ENCODE results near the gene FHIT.
A peak's percentile ranks its signal among the peaks of the same experiment; 100 is the strongest.

The FHIT gene

DNA sequence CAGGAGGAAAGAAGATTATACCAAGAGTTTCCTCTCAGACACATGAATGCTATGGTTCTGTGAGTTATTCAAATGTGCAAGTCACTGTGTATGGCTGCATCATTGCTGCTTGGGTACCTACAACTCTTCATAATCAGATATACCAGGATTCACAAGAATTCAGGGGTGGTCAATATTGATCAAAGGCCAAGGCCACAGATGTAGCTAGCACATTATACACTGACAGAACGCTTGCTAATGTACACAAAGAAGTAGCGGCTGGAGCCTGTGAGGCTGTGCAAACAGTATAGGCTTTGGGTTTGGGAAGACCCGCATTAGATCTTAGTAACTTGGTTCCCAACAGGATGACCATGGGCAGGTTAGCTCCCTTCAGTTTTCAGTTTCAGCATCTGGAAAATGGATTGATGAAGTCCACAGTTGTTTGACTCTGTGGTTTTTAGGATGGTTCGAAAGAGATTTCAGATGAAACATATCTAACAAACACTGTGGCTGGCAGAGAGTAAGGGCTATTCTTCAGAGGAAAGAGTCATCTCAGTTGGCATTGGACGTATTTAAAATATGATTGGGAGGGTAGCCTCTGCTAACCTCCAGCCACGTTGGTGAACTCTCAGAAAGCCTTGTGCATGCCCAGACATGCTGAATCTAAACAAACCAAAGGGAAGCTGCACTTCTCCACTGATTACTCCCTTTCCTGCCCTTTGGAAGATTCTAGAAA, 1452.7 kb downstream of the FHIT start:
- no peak for DNase-seq

DNA sequence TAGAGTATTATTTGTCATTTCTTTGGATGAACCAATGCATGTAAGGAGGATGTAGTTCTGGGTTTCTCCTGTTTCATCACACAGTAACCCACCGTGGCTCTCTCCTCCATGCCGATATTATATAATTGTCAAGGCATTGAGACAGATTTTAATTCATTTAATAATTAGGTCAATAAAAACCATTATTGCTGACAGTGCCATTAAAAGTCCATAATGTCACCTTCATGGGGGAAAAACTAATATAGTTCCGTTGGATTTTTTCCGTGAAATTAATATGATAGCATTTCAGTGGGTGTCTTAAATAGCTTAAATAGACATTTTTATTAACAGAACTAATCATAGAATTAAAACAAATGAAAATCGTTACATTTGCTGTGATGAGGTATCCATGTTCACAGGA, 1453.7 kb downstream of the FHIT start:
- no peak for DNase-seq

DNA sequence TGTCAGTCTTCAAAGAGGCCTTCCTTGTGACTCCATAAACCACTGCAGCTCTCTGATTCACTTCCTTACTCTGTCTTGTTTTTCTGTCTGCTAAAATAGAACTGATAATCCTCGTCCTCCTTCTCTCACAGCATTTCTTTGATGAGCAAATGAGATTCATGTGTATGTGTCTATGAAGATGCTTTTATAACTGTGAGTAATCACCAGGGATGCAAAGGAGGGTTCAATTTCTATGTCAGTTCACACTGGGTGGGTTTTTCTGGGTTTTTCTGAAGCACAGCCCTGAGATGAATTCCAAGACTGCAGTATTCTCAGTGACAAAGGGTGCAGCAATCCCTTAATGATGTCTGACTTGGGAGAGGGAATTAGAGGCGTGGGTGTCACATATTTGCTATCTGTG, 1454.8 kb downstream of the FHIT start:
- no peak for DNase-seq

DNA sequence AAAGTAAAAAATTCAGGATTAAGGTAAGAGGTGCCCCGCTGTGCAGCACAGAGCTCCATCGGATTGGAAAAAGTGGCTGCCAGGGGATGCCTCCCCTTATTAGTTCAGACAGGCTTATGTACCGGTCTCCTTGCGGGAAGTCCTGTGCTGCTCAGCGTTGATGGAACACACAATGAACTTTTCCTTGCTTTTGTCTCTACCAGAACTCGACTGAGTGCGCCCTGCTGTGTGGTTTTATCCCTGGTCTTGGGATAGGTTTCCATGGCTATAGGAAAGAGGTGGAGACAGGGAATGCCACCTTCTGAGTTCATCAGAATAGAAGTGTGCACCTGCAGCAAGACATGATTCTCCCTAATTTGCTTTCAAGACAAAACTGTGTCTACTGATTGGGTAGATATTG, 1455.5 kb downstream of the FHIT start:
- DNase-seq: no peak

DNA sequence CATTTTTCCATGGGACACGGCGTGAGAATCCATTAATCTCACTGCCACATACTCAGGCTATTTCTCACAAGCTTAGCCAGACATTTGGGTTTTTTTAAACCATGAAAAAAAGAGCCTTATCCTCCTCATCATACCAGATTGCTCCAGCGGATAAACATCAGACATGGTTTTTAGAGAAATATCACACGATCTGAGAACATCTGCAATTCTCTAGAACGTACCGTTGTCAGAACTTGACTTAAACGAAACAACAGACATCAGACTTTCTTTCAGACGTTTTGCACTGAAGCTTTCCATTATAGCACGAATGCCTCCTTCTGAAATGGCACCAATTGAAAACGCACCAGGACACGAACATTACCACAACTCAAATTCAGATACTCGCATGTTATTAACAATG, 1457.3 kb downstream of the FHIT start:
- DNase-seq: no peak

DNA sequence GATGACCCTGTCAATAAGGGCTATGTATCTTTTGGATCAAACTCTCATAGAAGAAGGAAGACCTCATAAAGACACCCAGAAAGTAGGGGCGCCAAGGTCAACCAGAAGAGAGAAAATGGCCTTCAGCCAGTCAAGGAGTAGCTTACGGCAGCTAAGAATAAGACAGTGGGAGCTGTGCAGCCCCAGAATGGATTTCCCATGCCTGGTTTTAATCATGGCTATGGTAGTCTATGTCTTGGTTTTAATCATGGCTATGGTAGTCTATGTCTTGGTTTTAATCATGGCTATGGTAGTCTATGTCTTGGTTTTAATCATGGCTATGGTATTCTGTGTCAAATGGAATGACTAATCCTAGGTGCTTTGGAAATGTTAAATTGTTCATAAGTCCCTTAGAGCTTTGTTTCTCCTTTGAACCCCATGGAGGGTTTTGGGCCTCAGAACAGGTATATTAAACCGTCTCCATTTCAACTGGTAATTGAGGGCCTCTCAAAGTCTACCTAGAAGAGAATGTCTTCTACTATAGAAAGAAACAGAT, 1459.4 kb downstream of the FHIT start:
- DNase-seq: no peak

DNA sequence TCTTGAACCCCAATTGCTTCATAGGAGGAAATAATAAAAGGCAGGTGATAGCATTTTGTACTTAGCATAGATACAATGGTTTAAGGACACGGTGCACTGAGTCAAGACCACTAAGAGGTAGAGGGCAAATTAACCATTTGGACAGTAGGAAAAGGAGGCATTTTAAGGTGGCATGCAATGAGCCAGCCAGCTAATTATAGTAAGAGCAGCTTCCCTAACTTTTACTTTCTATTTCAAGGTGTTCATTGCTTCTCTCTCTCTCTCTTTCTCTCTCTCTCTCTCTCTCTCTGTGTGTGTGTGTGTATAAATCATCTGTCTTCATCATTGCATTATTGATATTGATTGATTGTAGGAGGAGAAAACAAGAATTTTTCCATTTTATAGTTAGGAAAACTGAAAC, 1461.0 kb downstream of the FHIT start:
- no peak for DNase-seq

DNA sequence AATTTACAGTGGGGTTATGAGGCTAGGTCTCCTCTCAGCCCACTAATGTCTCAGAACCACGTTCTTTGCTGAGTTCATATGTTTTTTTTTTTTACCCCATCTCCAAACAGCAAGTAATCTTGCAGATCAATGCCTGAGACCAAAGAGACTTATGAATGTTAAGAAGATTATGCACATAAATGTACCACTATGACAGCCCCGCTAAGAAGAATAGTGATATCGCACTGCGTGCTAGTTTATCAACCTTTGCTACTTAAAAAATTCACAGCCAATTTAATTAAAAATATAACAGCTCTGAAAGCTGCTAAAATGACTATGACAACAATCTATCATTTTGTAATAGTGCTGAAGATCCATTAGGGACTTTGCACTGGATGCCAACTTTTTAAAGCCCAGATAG, 1462.5 kb downstream of the FHIT start:
- DNase-seq: no peak

DNA sequence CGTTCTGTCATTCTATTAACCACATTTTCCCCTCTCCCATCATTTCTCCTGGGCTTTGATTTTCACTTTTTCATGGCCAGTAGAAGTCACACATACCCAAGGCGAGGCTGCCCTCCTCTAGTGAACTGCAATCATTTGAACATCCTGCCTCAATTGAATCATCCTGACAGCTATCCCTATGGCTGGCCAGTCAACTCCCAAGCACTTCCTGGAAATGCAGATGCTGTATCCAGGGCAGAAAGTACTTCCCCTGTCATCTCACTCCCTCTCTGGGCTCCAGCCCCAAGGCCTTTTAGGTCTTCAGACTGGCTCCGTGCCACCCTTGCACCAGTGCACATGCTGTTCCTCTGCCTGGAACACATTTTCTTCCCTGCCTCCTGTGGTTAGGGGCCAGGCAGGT, 1463.1 kb downstream of the FHIT start:
- DNase-seq: no peak

DNA sequence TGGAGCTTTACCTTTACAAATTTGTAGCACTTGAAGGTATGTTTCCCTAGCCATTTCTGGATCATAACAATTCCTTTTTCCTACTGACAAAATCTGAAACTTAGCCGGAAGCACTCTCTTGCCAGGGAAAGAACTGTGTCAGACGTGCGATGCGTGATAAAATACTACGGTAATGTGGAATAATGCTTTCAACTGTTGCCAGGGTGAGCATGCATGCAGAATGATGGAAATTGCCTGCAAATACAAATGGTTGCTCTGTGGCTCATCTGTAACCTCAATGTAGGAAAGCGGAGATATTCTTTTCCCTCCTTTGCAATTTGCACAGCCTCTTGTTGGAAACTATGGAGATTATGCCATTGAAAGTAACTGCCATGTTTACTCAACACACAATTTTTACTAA, 1464.9 kb downstream of the FHIT start:
- no peak for DNase-seq

DNA sequence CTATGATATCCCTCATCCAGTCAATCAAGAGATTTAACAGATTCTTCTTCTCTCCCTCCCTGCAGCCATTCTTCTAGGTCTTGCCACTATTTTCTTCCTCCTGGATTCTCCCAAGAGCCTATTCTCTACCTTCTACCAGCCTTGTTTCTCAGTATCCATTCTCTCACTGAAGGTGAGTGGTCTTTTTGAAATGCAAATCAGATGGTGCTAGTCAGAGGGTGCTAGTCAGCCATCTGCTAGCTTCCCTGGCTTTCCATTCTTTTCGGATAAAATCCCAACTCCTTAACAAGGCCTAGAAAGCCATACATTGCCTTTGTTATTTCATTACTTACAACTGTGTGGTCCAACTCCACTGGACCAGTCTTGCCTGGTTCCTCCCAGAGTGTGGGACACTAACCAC, 1467.1 kb downstream of the FHIT start:
- no peak for DNase-seq

DNA sequence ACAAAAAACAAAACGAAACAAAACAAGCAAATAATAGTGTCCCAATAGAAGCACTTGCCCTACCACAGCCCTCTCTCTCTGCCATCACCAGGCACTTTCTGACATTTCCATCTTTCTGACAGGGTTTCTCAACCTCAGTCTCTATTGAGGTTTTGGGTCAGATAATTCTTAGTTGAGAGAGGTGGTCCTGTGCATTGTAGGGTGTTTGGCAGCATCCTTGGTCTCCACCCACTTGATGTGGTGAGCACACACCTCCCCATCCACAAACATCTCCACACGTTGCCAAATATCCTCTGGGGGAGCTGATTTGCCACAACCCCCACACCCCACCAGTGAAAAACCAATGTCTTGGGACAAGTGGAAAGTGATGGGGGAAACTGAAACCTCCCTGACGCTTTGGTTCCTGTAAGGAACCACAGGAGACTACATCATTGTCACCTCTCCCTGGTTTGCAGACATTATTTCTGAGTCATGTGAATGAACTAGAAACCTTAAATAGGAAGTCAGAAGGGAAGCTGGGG, 1467.7 kb downstream of the FHIT start:
- peak; percentile 13 to 25 for DNase-seq

DNA sequence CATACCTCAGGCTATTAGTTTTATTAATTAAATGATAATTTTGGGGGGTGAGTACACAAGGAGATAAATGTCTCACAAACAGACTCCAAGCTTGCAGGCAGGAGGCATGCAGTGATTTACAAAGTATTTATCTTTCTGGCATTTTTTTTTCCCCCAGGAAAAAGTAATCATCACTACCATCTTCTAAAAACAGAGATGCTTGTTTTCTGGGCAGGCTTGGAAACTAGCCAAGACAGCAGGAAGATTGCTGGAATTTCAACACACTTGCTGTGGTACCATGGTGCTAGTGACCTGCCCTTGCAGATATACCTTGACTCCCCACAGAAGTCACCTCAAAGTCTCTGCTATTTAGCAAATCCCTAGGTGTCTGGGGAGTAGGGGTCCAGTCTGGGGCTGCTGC, 1468.6 kb downstream of the FHIT start:
- no peak for DNase-seq

DNA sequence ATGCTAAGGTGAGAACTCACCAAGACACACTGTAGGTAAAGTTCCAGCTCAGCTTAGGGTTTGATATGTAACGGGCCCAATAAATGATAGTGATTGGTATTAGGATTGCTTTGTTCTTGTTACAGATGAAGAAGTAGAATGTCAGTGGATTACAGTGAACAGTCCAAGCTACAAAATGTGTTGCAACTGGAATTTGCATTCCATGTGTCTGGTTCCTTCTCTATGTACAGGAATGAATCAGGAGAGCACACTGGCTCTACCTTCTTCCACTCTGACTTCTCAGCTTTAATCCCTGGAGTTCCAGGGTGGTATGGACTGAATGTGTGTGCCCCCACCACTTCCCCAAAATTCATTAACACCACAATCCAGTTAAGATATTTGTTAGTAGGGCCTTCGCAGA, 1471.0 kb downstream of the FHIT start:
- DNase-seq: no peak

DNA sequence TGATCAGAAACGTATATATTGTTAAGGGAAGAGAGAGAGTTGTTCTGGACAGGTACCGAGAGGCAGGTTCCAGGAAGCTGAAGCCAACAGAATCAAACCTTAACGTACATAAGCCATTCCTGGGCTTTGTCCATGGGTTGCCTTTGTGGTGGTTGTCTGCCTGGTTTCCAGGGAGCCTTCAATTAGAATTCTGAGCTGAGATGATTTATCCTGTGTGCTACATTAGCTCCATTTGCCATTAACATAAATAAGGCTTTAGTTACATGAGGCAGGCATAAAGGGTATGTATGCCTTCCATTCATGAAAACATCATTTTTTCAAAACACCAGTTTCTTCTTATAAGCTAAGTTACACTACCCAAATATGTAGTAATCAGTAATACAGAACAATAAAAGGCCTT, 1472.0 kb downstream of the FHIT start:
- no peak for DNase-seq

DNA sequence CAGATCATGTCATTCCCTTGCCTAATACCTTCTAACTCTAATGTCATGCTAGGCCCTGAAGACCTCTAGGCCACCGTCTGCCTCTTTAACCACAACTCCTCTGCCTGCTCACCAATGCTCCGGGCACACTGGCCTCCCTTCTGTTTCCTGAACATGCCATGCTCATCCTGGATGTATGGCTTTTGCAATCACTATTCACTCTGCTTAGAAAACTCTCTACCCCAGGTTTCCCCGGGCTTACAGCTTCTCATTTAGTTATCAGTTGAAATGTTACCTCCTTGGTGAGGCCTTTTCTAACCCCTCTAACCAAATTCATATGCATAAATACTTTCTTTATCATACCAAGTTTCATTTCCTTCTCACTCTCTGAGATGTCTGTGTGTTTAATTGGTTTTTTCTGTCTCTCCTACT, 1473.6 kb downstream of the FHIT start:
- no peak for DNase-seq

DNA sequence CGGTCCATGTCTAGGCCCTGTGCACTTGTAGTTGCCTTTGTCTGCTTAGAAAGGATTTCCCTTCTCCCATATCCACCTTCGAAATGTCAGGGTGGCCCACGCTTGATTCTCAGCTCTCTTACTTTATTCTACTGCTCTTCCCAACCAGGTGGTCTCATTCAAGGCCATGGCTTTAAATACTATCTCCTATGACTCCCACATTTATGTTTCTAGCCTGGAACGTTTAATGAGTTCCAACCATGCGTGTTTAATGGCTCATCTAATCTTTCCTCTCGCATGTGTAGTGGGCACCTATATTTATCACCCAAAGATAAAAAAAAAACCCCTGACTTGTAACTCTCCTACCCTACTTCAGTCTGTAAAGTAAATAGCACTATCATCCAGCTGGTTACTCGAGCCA, 1474.2 kb downstream of the FHIT start:
- no peak for DNase-seq

DNA sequence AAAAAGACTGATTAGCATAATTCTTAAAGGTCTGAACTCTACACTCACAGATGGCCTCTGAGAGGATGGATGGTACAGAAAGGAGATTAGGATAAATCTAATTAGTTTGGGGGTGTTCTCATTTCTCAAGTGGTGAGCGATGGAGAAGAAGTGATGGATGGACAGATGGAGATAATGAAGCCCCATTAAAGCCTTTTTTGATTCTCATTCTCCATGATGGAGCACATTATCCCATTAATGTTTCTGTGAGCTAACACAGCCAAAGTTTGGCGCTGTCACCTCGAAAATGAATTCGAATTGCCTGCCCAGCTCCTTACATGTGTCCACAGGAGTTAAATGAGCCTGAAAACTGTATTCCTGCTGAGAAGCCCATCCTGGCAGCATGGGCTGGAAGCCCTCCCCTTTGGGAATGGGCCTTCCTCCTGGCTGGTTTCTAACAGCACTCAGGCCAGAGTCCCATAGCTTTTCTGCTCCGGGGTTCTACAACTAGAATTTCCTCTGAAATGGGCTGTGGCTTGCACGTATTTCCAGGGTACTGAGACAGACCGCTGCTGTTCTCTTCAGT, 1475.4 kb downstream of the FHIT start:
- DNase-seq: no peak

DNA sequence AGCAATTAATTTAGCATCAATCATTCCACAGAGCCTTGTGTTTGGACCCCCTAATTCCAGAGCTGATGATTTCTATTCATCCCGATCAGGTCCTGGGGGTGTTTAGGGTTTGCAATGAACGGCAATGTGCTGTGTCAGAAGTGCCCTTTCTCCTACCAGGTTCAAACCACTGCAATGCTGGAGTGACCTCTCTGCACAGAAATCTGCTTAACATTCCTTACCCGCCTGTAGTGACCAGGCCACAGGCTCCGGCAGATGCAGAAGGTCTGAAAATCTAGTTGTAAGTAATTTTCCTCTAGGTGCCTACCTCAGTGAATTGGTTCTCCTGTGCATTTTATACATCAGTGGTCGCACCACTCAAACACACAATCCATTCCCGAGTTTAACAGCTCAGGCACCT, 1476.1 kb downstream of the FHIT start:
- no peak for DNase-seq

DNA sequence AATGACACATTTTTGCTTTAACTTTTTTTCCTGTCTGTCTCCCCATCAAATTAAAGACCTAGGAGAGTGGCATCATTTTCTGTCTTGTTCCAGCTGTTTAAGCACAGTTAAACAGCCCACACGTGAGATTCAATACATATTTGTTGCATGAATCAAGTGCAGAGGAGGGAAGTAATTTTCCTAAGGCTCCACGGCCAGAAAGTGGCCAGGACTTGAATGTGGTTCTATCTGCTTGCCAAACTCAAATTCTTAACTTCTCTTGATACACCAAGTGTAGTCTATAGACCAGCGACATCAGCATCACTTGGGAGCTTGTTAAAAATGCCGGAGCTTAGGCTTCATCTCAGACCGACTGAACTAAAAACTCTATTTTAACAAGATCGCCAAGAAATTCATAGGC, 1476.6 kb downstream of the FHIT start:
- DNase-seq: no peak

DNA sequence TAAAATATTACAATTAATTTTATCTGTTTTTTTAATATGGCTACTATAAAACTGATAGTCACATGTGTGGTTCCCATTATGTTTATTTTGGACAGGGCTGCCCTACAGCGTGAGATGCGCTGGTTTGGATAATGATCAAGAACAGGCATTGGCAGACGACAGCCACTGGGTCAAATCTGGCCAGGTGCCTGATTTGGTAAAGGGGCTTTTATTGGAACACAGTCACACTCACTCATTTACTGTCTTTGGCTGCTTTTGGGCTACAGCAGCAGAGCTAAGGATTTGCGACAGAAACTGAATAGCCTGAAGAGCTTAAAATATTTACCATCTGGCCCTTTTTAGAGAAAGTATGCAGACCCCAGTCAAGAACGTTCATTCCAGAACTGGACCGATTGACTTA, 1477.3 kb downstream of the FHIT start:
- no peak for DNase-seq

DNA sequence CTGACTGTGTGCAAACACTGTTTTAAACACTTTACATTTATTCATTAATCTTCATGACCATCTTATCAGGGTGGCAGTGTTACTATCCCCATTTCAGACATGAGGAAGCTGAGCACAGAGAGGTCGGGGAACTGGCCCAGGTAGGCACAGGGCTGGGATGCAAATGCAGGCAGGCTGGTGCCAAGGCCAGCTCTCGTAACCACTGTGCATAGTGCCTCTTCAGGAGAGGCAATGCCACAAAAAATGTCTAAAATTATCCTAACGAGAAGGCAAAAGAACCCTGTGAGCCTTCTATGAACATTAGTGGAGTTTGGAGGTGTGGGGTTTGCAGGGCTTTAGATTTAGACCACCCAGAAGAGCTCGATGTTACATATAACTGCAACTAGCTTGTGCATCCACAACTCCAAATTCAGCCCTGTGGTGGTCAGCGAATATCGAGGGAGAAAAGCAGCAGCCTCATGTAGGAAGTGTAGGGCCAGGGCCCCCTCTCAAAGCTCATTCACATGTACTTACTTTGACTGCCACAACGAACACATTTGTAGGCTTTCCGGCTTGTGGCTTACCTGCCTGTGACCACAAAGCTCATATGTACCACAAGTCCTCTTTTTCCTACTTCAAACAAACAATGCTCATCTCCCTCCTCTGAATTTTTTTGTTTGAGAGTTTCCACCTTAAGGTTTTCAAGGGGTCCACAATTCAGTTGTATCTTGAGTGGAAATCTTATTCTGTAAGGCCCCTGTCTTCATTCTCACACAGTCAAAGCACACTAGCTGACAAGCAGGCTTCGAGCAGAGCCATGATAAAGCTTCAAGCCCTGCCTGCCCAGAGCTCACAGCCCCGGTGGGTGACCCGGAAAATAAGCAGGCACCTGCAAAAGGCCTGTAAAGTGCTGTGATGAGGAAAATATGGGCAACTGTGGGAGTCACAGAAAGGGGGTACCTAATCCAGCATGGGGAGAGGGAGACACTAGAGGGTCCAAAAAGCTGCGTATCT, 1478.5 kb downstream of the FHIT start:
- peak; percentile 16 to 18 for DNase-seq

DNA sequence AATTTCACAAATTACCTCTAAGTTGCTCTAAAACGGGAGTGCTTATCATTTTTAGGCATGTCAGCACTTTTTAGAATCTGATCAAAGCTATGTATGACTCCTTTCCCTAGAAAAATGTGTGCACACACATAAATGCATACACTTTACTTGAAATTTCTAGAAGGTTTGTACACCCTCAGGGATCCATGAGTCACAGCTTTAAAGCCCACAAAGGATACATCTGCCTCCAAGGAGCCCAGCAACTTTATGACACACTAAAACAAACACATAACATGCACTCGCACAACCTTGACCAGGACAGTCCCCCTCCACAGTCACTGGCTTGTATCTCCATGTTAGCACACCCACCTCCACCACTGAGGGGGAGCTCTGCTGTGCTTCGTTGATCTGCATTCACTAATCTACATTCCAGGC, 1479.5 kb downstream of the FHIT start:
- no peak for DNase-seq

Measured in stimulated activated CD4-positive, alpha-beta T cell treated with anti-CD3 and anti-CD28 coated beads, Interleukin-2, amount 100 ng/mL, for 48 hours (primary cell).